ENCODE measurements around the gene SIGLEC1. TPM values are rescaled to one million over a fixed set of nuclear protein-coding genes. Genes with fewer than 3 reads are reported as not detected.

Gene SIGLEC1
- total RNA-seq, 1 experiment from 2014 or later: not detected

DNA sequence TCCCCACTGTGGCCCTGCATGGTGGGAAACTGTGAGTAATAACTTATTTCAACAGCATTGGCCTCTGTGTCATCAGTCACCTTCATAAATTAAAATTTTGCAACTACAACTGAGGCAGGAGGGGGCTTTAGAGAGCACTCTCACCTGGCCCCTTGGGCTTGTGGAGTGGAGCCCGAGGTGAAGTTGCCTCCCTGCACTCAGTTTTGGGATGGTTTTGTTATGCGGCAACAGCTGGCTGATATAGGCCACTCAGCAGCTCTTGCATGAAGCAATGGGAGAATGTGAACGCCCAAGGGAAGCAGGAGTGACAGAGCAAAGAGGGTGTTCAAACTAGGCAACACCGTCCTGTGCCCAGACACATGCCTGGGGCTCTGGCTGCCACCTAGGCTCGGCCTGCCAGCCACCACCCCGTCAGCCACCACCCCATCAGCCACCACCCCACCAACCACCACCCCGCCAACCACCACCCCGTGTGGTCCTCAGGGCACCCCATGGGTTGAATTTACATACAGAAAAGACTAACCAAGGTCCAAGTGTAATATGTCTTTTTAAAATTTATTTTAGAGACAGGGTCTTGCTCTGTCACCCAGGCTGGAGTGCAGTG is 44.9 kb downstream of the SIGLEC1 start:
- no TSS peak for BruUV-seq (replicated peaks)
- H3K4me3 ChIP-seq (ENCODE audit: low read depth, low read length, poor library complexity, severe bottlenecking): no peak overlapping the region
- POLR2A ChIA-PET (ENCODE audit: low non-redundant PET): no interaction called here
- H3K27ac ChIP-seq (ENCODE audit: low read depth, low read length, poor library complexity, severe bottlenecking): no peak overlapping the region
- intact Hi-C loops (cut with micrococcal nuclease; ENCODE audit: unreplicated experiment): no loop called here
- no peaks in the 10 kb centered on the region for H3K9me3 ChIP-seq (ENCODE audit: low read depth, low read length, poor library complexity, severe bottlenecking)
- DNase-seq (ENCODE audit: low spot score): no peak
- H3K27me3 ChIP-seq (replicated peaks; ENCODE audit: insufficient read depth, low read depth, low read length, poor library complexity): peaks cover 10% of the 10 kb centered on the region
- no peaks in the 10 kb centered on the region for H3K4me1 ChIP-seq (ENCODE audit: insufficient read depth, low read length, poor library complexity, severe bottlenecking)
- no peaks in the 10 kb centered on the region for H3K36me3 ChIP-seq (ENCODE audit: insufficient read depth, low read length, poor library complexity, severe bottlenecking)
- TF ChIP-seq, protein P1, sequence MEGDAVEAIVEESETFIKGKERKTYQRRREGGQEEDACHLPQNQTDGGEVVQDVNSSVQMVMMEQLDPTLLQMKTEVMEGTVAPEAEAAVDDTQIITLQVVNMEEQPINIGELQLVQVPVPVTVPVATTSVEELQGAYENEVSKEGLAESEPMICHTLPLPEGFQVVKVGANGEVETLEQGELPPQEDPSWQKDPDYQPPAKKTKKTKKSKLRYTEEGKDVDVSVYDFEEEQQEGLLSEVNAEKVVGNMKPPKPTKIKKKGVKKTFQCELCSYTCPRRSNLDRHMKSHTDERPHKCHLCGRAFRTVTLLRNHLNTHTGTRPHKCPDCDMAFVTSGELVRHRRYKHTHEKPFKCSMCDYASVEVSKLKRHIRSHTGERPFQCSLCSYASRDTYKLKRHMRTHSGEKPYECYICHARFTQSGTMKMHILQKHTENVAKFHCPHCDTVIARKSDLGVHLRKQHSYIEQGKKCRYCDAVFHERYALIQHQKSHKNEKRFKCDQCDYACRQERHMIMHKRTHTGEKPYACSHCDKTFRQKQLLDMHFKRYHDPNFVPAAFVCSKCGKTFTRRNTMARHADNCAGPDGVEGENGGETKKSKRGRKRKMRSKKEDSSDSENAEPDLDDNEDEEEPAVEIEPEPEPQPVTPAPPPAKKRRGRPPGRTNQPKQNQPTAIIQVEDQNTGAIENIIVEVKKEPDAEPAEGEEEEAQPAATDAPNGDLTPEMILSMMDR (conservative IDR thresholded peaks at IDR 0.05; ENCODE audit: low read depth, low read length): no peak
- no peak for TF ChIP-seq EZH2 (IDR thresholded peaks at IDR 0.05; ENCODE audit: borderline replicate concordance, low read depth, low read length, poor library complexity, severe bottlenecking)
- CTCF ChIA-PET: no interaction called here

DNA sequence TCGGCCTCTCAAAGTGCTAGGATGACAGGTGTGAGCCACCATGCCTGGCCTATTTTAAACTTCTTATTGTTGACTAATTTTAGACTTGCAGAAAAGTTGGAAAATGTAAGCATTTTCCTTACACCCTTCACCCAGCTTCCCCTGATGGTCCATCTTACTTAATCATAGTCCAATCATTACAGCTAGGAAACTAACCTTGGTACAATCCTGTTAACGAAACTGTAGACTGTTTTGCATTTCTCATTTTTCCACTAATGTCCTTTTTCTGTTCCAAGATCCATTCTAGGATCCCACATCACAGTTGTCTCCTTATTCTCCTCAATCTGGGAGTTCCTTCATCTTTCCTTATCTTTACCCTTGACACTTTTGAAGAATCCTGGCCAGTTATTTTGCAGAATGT is 48.5 kb downstream of the SIGLEC1 start:
- TF ChIP-seq, protein P1 (conservative IDR thresholded peaks at IDR 0.05; ENCODE audit: low read depth, low read length): no peak
- TF ChIP-seq EZH2 (IDR thresholded peaks at IDR 0.05; ENCODE audit: borderline replicate concordance, low read depth, low read length, poor library complexity, severe bottlenecking): no peak
- H3K27me3 ChIP-seq (replicated peaks; ENCODE audit: insufficient read depth, low read depth, low read length, poor library complexity): peaks cover 36% of the 10 kb centered on the region
- no TSS peak for BruUV-seq (replicated peaks)
- DNase-seq (ENCODE audit: low spot score): no peak
- H3K9me3 ChIP-seq (ENCODE audit: low read depth, low read length, poor library complexity, severe bottlenecking): no peaks in the 10 kb centered on the region
- intact Hi-C loops (cut with micrococcal nuclease; ENCODE audit: unreplicated experiment): no loop called here
- ChIA-PET CTCF (no interaction called here), POLR2A (ENCODE audit: low non-redundant PET) (no interaction called here)
- H3K4me3 ChIP-seq (ENCODE audit: low read depth, low read length, poor library complexity, severe bottlenecking): no peak overlapping the region
- no peak overlapping the region for H3K27ac ChIP-seq (ENCODE audit: low read depth, low read length, poor library complexity, severe bottlenecking)
- H3K36me3 ChIP-seq (ENCODE audit: insufficient read depth, low read length, poor library complexity, severe bottlenecking): no peaks in the 10 kb centered on the region
- H3K4me1 ChIP-seq (ENCODE audit: insufficient read depth, low read length, poor library complexity, severe bottlenecking): peaks cover 9% of the 10 kb centered on the region

DNA sequence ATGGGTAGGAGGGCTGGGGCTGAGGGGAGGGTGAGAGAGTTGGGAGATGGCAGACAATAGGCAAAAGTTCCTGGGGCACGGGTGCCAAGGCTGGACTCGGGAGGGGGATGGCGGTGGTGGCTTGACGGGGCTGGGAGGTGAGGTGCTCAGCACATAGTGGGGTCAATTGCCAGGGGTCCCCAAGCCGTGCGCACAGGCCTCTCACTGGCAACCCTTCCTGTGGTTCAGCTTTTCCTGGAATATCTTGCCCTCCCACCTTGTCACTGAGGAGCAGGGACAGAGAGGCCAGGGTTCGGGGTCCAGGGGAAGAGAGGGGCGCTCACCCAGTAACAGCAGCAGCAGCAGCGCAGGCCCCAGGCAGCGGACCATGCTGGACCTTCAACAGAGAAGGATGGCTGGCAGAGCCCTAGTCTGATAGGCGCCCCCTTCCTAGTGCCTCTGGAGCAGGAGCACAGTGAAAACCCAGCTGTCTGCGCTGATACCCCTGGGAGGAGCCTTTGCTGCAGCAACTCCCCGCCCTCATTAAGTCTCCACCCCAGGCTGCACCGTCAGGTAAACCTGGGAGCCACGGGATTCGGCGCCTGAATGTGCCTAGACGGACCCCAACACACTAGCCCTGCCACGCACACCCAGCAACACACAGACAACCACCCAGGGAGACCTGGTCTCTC is 49.2 kb downstream of the SIGLEC1 start, which contains the start of gene GFRA4:
Gene GFRA4, minus strand, starts transcription at position 369 of the 671 bp plus-strand sequence. Its CDS starts 0 bp downstream, at position 369.
- intact Hi-C loops (cut with micrococcal nuclease; ENCODE audit: unreplicated experiment): no loop called here
- Histone ChIP-seq H3K36me3 (ENCODE audit: insufficient read depth, low read length, poor library complexity, severe bottlenecking) (no peaks in the 10 kb centered on the region), H3K27ac (ENCODE audit: low read depth, low read length, poor library complexity, severe bottlenecking) (no peak within 1 kb of the TSS), H3K27me3 (replicated peaks; ENCODE audit: insufficient read depth, low read depth, low read length, poor library complexity) (peaks cover 36% of the 10 kb centered on the region), H3K9me3 (ENCODE audit: low read depth, low read length, poor library complexity, severe bottlenecking) (no peaks in the 10 kb centered on the region), H3K4me1 (ENCODE audit: insufficient read depth, low read length, poor library complexity, severe bottlenecking) (peaks cover 9% of the 10 kb centered on the region), H3K4me3 (ENCODE audit: low read depth, low read length, poor library complexity, severe bottlenecking) (no peak within 1 kb of the TSS)
- DNase-seq (ENCODE audit: low spot score): no peak
- ChIA-PET CTCF (no interaction called here), POLR2A (ENCODE audit: low non-redundant PET) (no interaction called here)
- TF ChIP-seq, protein P1 (conservative IDR thresholded peaks at IDR 0.05; ENCODE audit: low read depth, low read length): no peak
- TF ChIP-seq EZH2 (IDR thresholded peaks at IDR 0.05; ENCODE audit: borderline replicate concordance, low read depth, low read length, poor library complexity, severe bottlenecking): no peak
- BruUV-seq (replicated peaks): no TSS peak

Other genes with a start within 250 kb of the SIGLEC1 start
- 27.1 and 29.6 TPM in 2 replicates for gene ATRN, start 241.6 kb downstream of the SIGLEC1 start, total RNA-seq (2021)
- not detected in 2 replicates for gene GFRA4, start 49.2 kb downstream of the SIGLEC1 start, total RNA-seq (2021)
- not detected in 2 replicates for gene ADAM33, start 30.6 kb downstream of the SIGLEC1 start, total RNA-seq (2021)
- not detected in 2 replicates for gene HSPA12B, start 20.1 kb upstream of the SIGLEC1 start, total RNA-seq (2021)
- gene ADISSP, start 55.2 kb upstream of the SIGLEC1 start, total RNA-seq (2021): 75.7 and 80.3 TPM in 2 replicates
- 0.26 and 0.49 TPM in 2 replicates for gene SPEF1, start 68.8 kb upstream of the SIGLEC1 start, total RNA-seq (2021)
- 101 and 108 TPM in 2 replicates for gene CENPB, start 74.1 kb upstream of the SIGLEC1 start, total RNA-seq (2021)
- 113 and 119 TPM in 2 replicates for gene CDC25B, start 83.7 kb upstream of the SIGLEC1 start, total RNA-seq (2021)
- 15.0 and 17.5 TPM in 2 replicates for gene AP5S1, start 107.9 kb upstream of the SIGLEC1 start, total RNA-seq (2021)
- gene MAVS, start 134.2 kb upstream of the SIGLEC1 start, total RNA-seq (2021): 28.2 and 32.4 TPM in 2 replicates
- 71.0 and 77.4 TPM in 2 replicates for gene PANK2, start 176.8 kb upstream of the SIGLEC1 start, total RNA-seq (2021)